Gastrocnemius medialis (tissue), 4 donors: Measurements from ENCODE around the gene ENTHD1. TPM values are rescaled to one million over a fixed set of nuclear protein-coding genes. Genes with fewer than 3 reads are reported as not detected.

ENCODE experiments used
- ATAC-seq, 2 donors: fragments of 150-250 bp; one replicate each; pipeline ENCODE4 v1.9.1; 2016
- DNase-seq, 2 donors: peaks; one replicate each; pipeline ENCODE4 v3.0.0-alpha.2; 2019
- H3K27ac ChIP-seq, 4 donors: fragments of 200-600 bp; sonication (generic); 1 replicate in 1 of 4; 2 replicates in 3 of 4; pipeline ENCODE4 v1.5.1; 2016 to 2018; ENCODE audit warnings: mild to moderate bottlenecking in 2 of 4, moderate library complexity in 1 of 4
- H3K27me3 ChIP-seq, 3 donors: fragments of 200-600 bp; sonication (generic) in 2 of 3; 1 replicate in 1 of 3; 2 replicates in 2 of 3; pipeline versions ENCODE4 v1.5.1 to v1.6.0; 2016 to 2019; ENCODE audit warnings: mild to moderate bottlenecking in 1 of 3, moderate library complexity in 1 of 3
- H3K36me3 ChIP-seq, 2 donors: fragments of 200-600 bp; sonication (generic) in 1 of 2; one replicate each; pipeline ENCODE4 v1.5.1; 2017 to 2018
- H3K4me1 ChIP-seq, 2 donors: fragments of 200-600 bp; sonication (generic) in 1 of 2; one replicate each; pipeline ENCODE4 v1.5.1; 2016 to 2017; ENCODE audit warnings: mild to moderate bottlenecking in 2 of 2
- H3K4me3 ChIP-seq, 4 donors: fragments of 200-600 bp; sonication (generic) in 3 of 4; 1 replicate in 1 of 4; 2 replicates in 3 of 4; pipeline ENCODE4 v1.5.1; 2016 to 2019; ENCODE audit warnings: mild to moderate bottlenecking in 2 of 4
- H3K9me3 ChIP-seq, 3 donors: fragments of 200-600 bp; sonication (generic) in 2 of 3; 1 replicate in 1 of 3; 2 replicates in 2 of 3; pipeline ENCODE4 v1.5.1; 2016 to 2019
- POLR2A ChIP-seq, 2 donors: fragments of 450-650 bp; IDR thresholded peaks; one replicate each; pipeline ENCODE4 v1.6.1; 2017; ENCODE audit warnings: antibody characterized with exemption in 2 of 2, mild to moderate bottlenecking in 2 of 2, moderate library complexity in 2 of 2
- in situ Hi-C, 4 donors: fragments of 200-750 bp; cut with MboI; loops; one replicate each; pipeline versions ENCODE4 v1.15.0 to v1.8.0; 2017; ENCODE audit warnings: low sequenced_read_pairs in 4 of 4
- intact Hi-C: fragments of 100-400 bp; cut with DNase I; formaldehyde crosslinking; loops from one replicate; pipeline ENCODE4 v1.15.1; 2023; ENCODE audit warnings: low total_unique reads
- total RNA-seq, 4 donors: library from RNA; depleted of rRNA; stranded (reverse); fragments of >200 nt; gene quantifications; one replicate each; pipeline versions ENCODE4 v1.1.0 to v1.2.3, GENCODE V29; 2016
- TF ChIP-seq, protein P1 (sequence below), 5 experiments: fragments of 450-650 bp in 3 of 5; fragments of 200-600 bp in 2 of 5; sonication (generic) in 2 of 5; IDR thresholded peaks in 4 of 5; conservative IDR thresholded peaks in 1 of 5; 1 replicate in 4 of 5; 2 replicates in 1 of 5; pipeline ENCODE4 v1.5.1; 2016 to 2019; ENCODE audit warnings: antibody characterized with exemption in 5 of 5, mild to moderate bottlenecking in 3 of 5, moderate library complexity in 3 of 5

Gene ENTHD1
- total RNA-seq, 4 donors from 2014 or later = not detected

DNA sequence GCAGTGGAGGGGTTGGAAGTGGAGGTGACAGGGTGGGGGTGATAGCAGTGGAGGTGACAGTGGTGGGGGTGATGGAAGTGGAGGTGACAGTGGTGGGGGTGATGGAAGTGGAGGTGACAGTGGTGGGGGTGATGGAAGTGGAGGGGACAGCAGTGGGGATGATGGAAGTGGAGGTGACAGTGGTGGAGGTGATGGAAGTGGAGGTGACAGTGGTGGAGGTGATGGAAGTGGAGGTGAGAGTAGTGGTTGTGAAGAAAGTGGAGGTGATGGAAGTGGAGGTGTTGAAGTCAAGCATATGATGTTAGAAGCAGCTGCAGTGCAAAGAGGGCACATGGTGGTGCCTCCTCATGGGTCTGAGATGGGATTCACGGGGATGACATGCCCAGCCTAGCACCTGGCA, 181.5 kb downstream of the ENTHD1 start:
- Histone ChIP-seq H3K9me3 (no peaks in the 10 kb centered on the region), H3K4me1 (peaks cover 0 to 3% of the 10 kb centered on the region in 2 donors), H3K27me3 (no peaks in the 10 kb centered on the region), H3K27ac (no peak overlapping the region), H3K4me3 (no peak overlapping the region), H3K36me3 (no peaks in the 10 kb centered on the region)
- DNase-seq (no peak), ATAC-seq (no peak)
- in situ Hi-C loops = no loop called here
- no peak for TF ChIP-seq POLR2A (IDR thresholded peaks at IDR 0.05)
- TF ChIP-seq, protein P1, sequence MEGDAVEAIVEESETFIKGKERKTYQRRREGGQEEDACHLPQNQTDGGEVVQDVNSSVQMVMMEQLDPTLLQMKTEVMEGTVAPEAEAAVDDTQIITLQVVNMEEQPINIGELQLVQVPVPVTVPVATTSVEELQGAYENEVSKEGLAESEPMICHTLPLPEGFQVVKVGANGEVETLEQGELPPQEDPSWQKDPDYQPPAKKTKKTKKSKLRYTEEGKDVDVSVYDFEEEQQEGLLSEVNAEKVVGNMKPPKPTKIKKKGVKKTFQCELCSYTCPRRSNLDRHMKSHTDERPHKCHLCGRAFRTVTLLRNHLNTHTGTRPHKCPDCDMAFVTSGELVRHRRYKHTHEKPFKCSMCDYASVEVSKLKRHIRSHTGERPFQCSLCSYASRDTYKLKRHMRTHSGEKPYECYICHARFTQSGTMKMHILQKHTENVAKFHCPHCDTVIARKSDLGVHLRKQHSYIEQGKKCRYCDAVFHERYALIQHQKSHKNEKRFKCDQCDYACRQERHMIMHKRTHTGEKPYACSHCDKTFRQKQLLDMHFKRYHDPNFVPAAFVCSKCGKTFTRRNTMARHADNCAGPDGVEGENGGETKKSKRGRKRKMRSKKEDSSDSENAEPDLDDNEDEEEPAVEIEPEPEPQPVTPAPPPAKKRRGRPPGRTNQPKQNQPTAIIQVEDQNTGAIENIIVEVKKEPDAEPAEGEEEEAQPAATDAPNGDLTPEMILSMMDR (IDR thresholded peaks at IDR 0.05 in 4 of 5, conservative IDR thresholded peaks at IDR 0.05 in 1 of 5) = no peak
- intact Hi-C loops = no loop called here

DNA sequence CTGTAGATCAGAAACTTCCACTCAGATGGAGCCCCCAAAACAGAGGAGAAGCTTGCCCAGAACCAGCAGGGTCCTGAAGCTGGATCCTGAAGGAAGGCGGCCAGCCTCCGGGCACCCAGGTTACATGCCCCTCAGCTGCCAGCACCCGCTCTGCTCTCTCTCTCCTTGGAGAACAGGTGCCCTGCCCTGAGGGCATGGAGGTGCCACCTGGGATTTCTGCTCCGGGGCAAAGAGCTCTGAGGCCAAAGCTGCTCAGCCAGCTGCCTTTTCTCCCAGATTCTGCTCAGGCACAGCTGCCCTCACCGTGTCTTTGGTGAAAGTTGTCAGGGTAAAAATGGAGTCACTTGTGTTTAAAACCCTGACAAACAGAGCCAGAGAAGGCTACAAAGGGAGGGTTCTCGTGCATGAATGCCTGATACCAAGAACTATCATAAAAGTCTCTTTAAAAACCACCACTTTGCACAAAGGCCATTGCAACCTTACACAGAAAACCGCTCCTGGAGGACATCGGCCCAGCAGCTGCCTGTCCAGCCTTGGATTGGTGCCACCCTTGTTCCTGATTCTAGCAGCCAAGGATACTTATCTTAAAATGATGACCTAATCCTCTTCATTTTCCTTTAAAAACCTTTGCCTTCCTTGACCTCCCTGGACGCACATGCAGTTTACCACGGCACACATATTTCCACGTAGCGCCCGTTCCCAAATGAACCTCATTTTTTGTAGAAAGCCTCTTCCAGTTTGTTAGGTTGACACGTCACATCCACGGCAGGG, 183.0 kb downstream of the ENTHD1 start:
- Histone ChIP-seq H3K9me3 (no peaks in the 10 kb centered on the region), H3K27ac (no peak overlapping the region), H3K4me1 (peaks cover 0 to 3% of the 10 kb centered on the region in 2 donors), H3K27me3 (no peaks in the 10 kb centered on the region), H3K36me3 (no peaks in the 10 kb centered on the region), H3K4me3 (no peak overlapping the region)
- TF ChIP-seq POLR2A (IDR thresholded peaks at IDR 0.05) = no peak
- TF ChIP-seq, protein P1 (IDR thresholded peaks at IDR 0.05 in 4 of 5, conservative IDR thresholded peaks at IDR 0.05 in 1 of 5) = no peak
- in situ Hi-C loops (no loop called here), intact Hi-C loops (no loop called here)
- DNase-seq (no peak), ATAC-seq (no peak)

DNA sequence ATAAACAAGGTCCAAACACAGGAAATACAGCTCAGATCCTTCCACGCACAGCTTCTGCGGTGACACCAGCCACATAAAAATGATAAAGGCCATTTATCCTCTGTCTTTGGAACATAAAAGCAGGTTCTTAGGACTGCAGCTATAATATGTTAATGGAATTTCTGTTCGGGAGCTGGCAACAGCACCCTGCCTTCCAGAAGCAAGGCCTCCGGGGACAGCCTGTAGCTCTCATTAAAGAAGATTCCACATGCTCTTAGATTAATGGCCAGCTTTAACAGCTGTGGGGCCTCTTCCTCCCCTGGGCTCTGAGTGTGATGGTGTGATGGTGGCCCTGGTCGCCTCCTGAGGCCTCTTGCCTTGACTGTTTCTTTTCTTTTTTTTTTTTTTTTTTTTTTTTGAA, 185.7 kb downstream of the ENTHD1 start:
- DNase-seq (no peak), ATAC-seq (no peak)
- TF ChIP-seq, protein P1 (IDR thresholded peaks at IDR 0.05 in 4 of 5, conservative IDR thresholded peaks at IDR 0.05 in 1 of 5) = no peak
- TF ChIP-seq POLR2A (IDR thresholded peaks at IDR 0.05) = no peak
- in situ Hi-C loops (no loop called here), intact Hi-C loops (no loop called here)
- no peak overlapping the region for H3K27ac ChIP-seq
- no peak overlapping the region for H3K4me3 ChIP-seq
- H3K4me1 ChIP-seq = peaks cover 12 to 16% of the 10 kb centered on the region in 2 donors
- no peaks in the 10 kb centered on the region for H3K9me3 ChIP-seq
- no peaks in the 10 kb centered on the region for H3K27me3 ChIP-seq
- no peaks in the 10 kb centered on the region for H3K36me3 ChIP-seq

DNA sequence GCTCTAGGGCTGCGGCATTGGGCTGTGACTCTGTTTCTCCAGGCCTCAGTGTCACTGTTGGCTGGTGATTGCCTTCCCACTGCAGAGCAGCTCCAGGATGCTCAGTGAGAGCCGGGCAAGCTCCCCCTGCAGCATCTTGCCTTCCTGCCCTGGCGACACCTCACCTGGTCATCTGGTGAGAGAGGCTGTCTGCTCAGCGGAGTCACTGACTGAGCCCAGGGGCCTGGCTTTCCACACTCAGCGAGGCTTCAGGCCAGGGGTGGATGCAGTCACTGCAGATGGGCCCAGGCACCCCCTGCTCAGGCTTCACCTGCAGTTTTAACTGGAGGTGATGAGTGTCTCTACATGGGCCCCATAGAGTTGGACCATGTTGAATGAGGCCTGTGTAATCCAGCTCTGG, 186.2 kb downstream of the ENTHD1 start:
- H3K9me3 ChIP-seq = no peaks in the 10 kb centered on the region
- in situ Hi-C loops (no loop called here), intact Hi-C loops (no loop called here)
- no peaks in the 10 kb centered on the region for H3K36me3 ChIP-seq
- no peak for TF ChIP-seq POLR2A (IDR thresholded peaks at IDR 0.05)
- TF ChIP-seq, protein P1 (IDR thresholded peaks at IDR 0.05 in 4 of 5, conservative IDR thresholded peaks at IDR 0.05 in 1 of 5) = no peak
- H3K27ac ChIP-seq = no peak overlapping the region
- H3K4me1 ChIP-seq = peaks cover 12 to 16% of the 10 kb centered on the region in 2 donors
- no peaks in the 10 kb centered on the region for H3K27me3 ChIP-seq
- no peak overlapping the region for H3K4me3 ChIP-seq
- ATAC-seq = no peak
- no peak for DNase-seq
